Measurements from ENCODE around the gene MLANA. TPM values are rescaled to one million over a fixed set of nuclear protein-coding genes. Genes with fewer than 3 reads are reported as not detected.

MLANA gene
- polyA plus RNA-seq, 1 donor (not counting 4 experiments of a cell fraction or from before 2014, with no cell fraction given), result not detected

GRCh38 chr9:5941214-5941613, 50.5 kb downstream of the MLANA start:
- H3K9ac ChIP-seq (ENCODE audit: control insufficient read depth, extremely low read depth, insufficient read depth, low read length), result no peak overlapping the region
- H3K9me3 ChIP-seq (ENCODE audit: control insufficient read depth, low read depth, low read length), result no peaks in the 10 kb centered on the region
- no peaks in the 10 kb centered on the region for H3K4me1 ChIP-seq (ENCODE audit: control insufficient read depth, extremely low read depth, insufficient read depth, low read length)
- no peaks in the 10 kb centered on the region for H3K27me3 ChIP-seq (ENCODE audit: control insufficient read depth, extremely low read depth, insufficient read depth, low read length)
- no peak overlapping the region for H3K4me2 ChIP-seq (ENCODE audit: control insufficient read depth, extremely low read depth, insufficient read depth, low read depth, low read length)
- TF ChIP-seq CTCF (optimal IDR thresholded peaks at IDR 0.05 in 1 of 3, IDR thresholded peaks at IDR 0.05 in 1 of 3, conservative IDR thresholded peaks at IDR 0.05 in 1 of 3; ENCODE audit: extremely low read depth in 1 of 3, insufficient read depth in 2 of 3, low read length in 3 of 3) (no peak), EZH2 (IDR thresholded peaks at IDR 0.05; ENCODE audit: low read length) (no peak)
- dilution Hi-C loops (cut with MboI; ENCODE audit: extremely low pct_ligation_motif_present, low sequenced_read_pairs), result no loop called here
- no peak overlapping the region for H2AFZ ChIP-seq (ENCODE audit: control insufficient read depth, low read length)
- FAIRE-seq, result no peak
- no peak overlapping the region for H3K4me3 ChIP-seq (ENCODE audit: control insufficient read depth in 2 of 3, extremely low read depth in 1 of 3, insufficient read depth in 2 of 3, low read depth in 1 of 3, low read length in 3 of 3)
- H3K79me2 ChIP-seq (ENCODE audit: control insufficient read depth, insufficient read depth, low read length), result no peaks in the 10 kb centered on the region
- no peak overlapping the region for H3K27ac ChIP-seq (ENCODE audit: control insufficient read depth, insufficient read depth, low read length)
- H3K36me3 ChIP-seq (ENCODE audit: control insufficient read depth in 2 of 2, extremely low read depth in 1 of 2, insufficient read depth in 2 of 2, low read length in 2 of 2), result peaks cover 0 to 4% of the 10 kb centered on the region in 2 experiments
- H3K9me1 ChIP-seq (ENCODE audit: control insufficient read depth, extremely low read depth, insufficient read depth, low read length), result no peaks in the 10 kb centered on the region
- DNase-seq (ENCODE audit: low read depth, low spot score), result no peak
- no peaks in the 10 kb centered on the region for H4K20me1 ChIP-seq (ENCODE audit: control insufficient read depth, extremely low read depth, insufficient read depth, low read length)

GRCh38 chr9:5945112-5945511, 54.4 kb downstream of the MLANA start:
- FAIRE-seq (no peak), DNase-seq (ENCODE audit: low read depth, low spot score) (no peak)
- H3K27ac ChIP-seq (ENCODE audit: control insufficient read depth, insufficient read depth, low read length), result no peak overlapping the region
- no peaks in the 10 kb centered on the region for H3K4me1 ChIP-seq (ENCODE audit: control insufficient read depth, extremely low read depth, insufficient read depth, low read length)
- H3K79me2 ChIP-seq (ENCODE audit: control insufficient read depth, insufficient read depth, low read length), result no peaks in the 10 kb centered on the region
- dilution Hi-C loops (cut with MboI; ENCODE audit: extremely low pct_ligation_motif_present, low sequenced_read_pairs), result no loop called here
- peaks cover 0 to 4% of the 10 kb centered on the region in 2 experiments for H3K36me3 ChIP-seq (ENCODE audit: control insufficient read depth in 2 of 2, extremely low read depth in 1 of 2, insufficient read depth in 2 of 2, low read length in 2 of 2)
- no peak for TF ChIP-seq CTCF (optimal IDR thresholded peaks at IDR 0.05 in 1 of 3, IDR thresholded peaks at IDR 0.05 in 1 of 3, conservative IDR thresholded peaks at IDR 0.05 in 1 of 3; ENCODE audit: extremely low read depth in 1 of 3, insufficient read depth in 2 of 3, low read length in 3 of 3)
- TF ChIP-seq EZH2 (IDR thresholded peaks at IDR 0.05; ENCODE audit: low read length), result no peak
- H3K9ac ChIP-seq (ENCODE audit: control insufficient read depth, extremely low read depth, insufficient read depth, low read length), result no peak overlapping the region
- no peak overlapping the region for H3K4me3 ChIP-seq (ENCODE audit: control insufficient read depth in 2 of 3, extremely low read depth in 1 of 3, insufficient read depth in 2 of 3, low read depth in 1 of 3, low read length in 3 of 3)
- no peaks in the 10 kb centered on the region for H3K9me1 ChIP-seq (ENCODE audit: control insufficient read depth, extremely low read depth, insufficient read depth, low read length)
- H3K4me2 ChIP-seq (ENCODE audit: control insufficient read depth, extremely low read depth, insufficient read depth, low read depth, low read length), result no peak overlapping the region
- no peaks in the 10 kb centered on the region for H3K9me3 ChIP-seq (ENCODE audit: control insufficient read depth, low read depth, low read length)
- H2AFZ ChIP-seq (ENCODE audit: control insufficient read depth, low read length), result no peak overlapping the region
- no peaks in the 10 kb centered on the region for H4K20me1 ChIP-seq (ENCODE audit: control insufficient read depth, extremely low read depth, insufficient read depth, low read length)
- H3K27me3 ChIP-seq (ENCODE audit: control insufficient read depth, extremely low read depth, insufficient read depth, low read length), result no peaks in the 10 kb centered on the region

Data from keratinocyte (primary cell).